ENCODE results near the gene SLC16A10.

SLC16A10 gene

GRCh38 chr6:111068109-111068865, 19.0 kb upstream of the SLC16A10 start:
- no peak overlapping the region for H3K4me2 ChIP-seq (ENCODE audit: low read length)
- H3K27me3 ChIP-seq (ENCODE audit: control insufficient read depth, insufficient read depth, low read length): peaks cover 42% of the 10 kb centered on the region
- H3K9ac ChIP-seq (ENCODE audit: low read depth, low read length): no peak overlapping the region
- no peaks in the 10 kb centered on the region for H3K9me3 ChIP-seq (replicated peaks; ENCODE audit: low read length)
- H3K4me3 ChIP-seq (ENCODE audit: low read length): no peak overlapping the region
- no peaks in the 10 kb centered on the region for H3K36me3 ChIP-seq (ENCODE audit: insufficient read depth, low read length)
- no peaks in the 10 kb centered on the region for H3K4me1 ChIP-seq (ENCODE audit: control insufficient read depth, insufficient read depth, low read length)

- Histone ChIP-seq H3K4me3 (ENCODE audit: low read length) (no peak overlapping the region), H3K4me1 (ENCODE audit: control insufficient read depth, insufficient read depth, low read length) (no peaks in the 10 kb centered on the region), H3K9ac (ENCODE audit: low read depth, low read length) (no peak overlapping the region), H3K27me3 (ENCODE audit: control insufficient read depth, insufficient read depth, low read length) (peaks cover 47% of the 10 kb centered on the region), H3K4me2 (ENCODE audit: low read length) (no peak overlapping the region), H3K9me3 (replicated peaks; ENCODE audit: low read length) (no peaks in the 10 kb centered on the region), H3K36me3 (ENCODE audit: insufficient read depth, low read length) (no peaks in the 10 kb centered on the region)
These were observed 18.5 kb upstream of the SLC16A10 start for GRCh38 chr6:111068866-111069234.

GRCh38 chr6:111069382-111070104, 17.8 kb upstream of the SLC16A10 start:
- no peak overlapping the region for H3K9ac ChIP-seq (ENCODE audit: low read depth, low read length)
- no peaks in the 10 kb centered on the region for H3K36me3 ChIP-seq (ENCODE audit: insufficient read depth, low read length)
- H3K9me3 ChIP-seq (replicated peaks; ENCODE audit: low read length): no peaks in the 10 kb centered on the region
- peaks cover 53% of the 10 kb centered on the region for H3K27me3 ChIP-seq (ENCODE audit: control insufficient read depth, insufficient read depth, low read length)
- no peak overlapping the region for H3K4me3 ChIP-seq (ENCODE audit: low read length)
- H3K4me1 ChIP-seq (ENCODE audit: control insufficient read depth, insufficient read depth, low read length): no peaks in the 10 kb centered on the region
- H3K4me2 ChIP-seq (ENCODE audit: low read length): no peak overlapping the region

- H3K4me2 ChIP-seq (ENCODE audit: low read length): no peak overlapping the region
- no peaks in the 10 kb centered on the region for H3K4me1 ChIP-seq (ENCODE audit: control insufficient read depth, insufficient read depth, low read length)
- no peak overlapping the region for H3K9ac ChIP-seq (ENCODE audit: low read depth, low read length)
- no peaks in the 10 kb centered on the region for H3K9me3 ChIP-seq (replicated peaks; ENCODE audit: low read length)
- peaks cover 58% of the 10 kb centered on the region for H3K27me3 ChIP-seq (ENCODE audit: control insufficient read depth, insufficient read depth, low read length)
- no peak overlapping the region for H3K4me3 ChIP-seq (ENCODE audit: low read length)
- no peaks in the 10 kb centered on the region for H3K36me3 ChIP-seq (ENCODE audit: insufficient read depth, low read length)
These were observed 16.9 kb upstream of the SLC16A10 start for GRCh38 chr6:111070105-111071005.

GRCh38 chr6:111072801-111073360, 14.4 kb upstream of the SLC16A10 start:
- Histone ChIP-seq H3K9ac (ENCODE audit: low read depth, low read length) (no peak overlapping the region), H3K36me3 (ENCODE audit: insufficient read depth, low read length) (no peaks in the 10 kb centered on the region), H3K4me1 (ENCODE audit: control insufficient read depth, insufficient read depth, low read length) (no peaks in the 10 kb centered on the region), H3K9me3 (replicated peaks; ENCODE audit: low read length) (no peaks in the 10 kb centered on the region), H3K4me3 (ENCODE audit: low read length) (no peak overlapping the region), H3K4me2 (ENCODE audit: low read length) (no peak overlapping the region), H3K27me3 (ENCODE audit: control insufficient read depth, insufficient read depth, low read length) (peaks cover 54% of the 10 kb centered on the region)

GRCh38 chr6:111074311-111074710, 13.0 kb upstream of the SLC16A10 start:
- Histone ChIP-seq H3K36me3 (ENCODE audit: insufficient read depth, low read length) (no peaks in the 10 kb centered on the region), H3K9me3 (replicated peaks; ENCODE audit: low read length) (no peaks in the 10 kb centered on the region), H3K9ac (ENCODE audit: low read depth, low read length) (no peak overlapping the region), H3K27me3 (ENCODE audit: control insufficient read depth, insufficient read depth, low read length) (peaks cover 48% of the 10 kb centered on the region), H3K4me1 (ENCODE audit: control insufficient read depth, insufficient read depth, low read length) (no peaks in the 10 kb centered on the region), H3K4me3 (ENCODE audit: low read length) (no peak overlapping the region), H3K4me2 (ENCODE audit: low read length) (no peak overlapping the region)

GRCh38 chr6:111076024-111076695, 11.1 kb upstream of the SLC16A10 start:
- H3K9ac ChIP-seq (ENCODE audit: low read depth, low read length): no peak overlapping the region
- no peaks in the 10 kb centered on the region for H3K9me3 ChIP-seq (replicated peaks; ENCODE audit: low read length)
- H3K36me3 ChIP-seq (ENCODE audit: insufficient read depth, low read length): no peaks in the 10 kb centered on the region
- H3K27me3 ChIP-seq (ENCODE audit: control insufficient read depth, insufficient read depth, low read length): peaks cover 31% of the 10 kb centered on the region
- H3K4me3 ChIP-seq (ENCODE audit: low read length): no peak overlapping the region
- H3K4me2 ChIP-seq (ENCODE audit: low read length): no peak overlapping the region
- no peaks in the 10 kb centered on the region for H3K4me1 ChIP-seq (ENCODE audit: control insufficient read depth, insufficient read depth, low read length)

- H3K4me2 ChIP-seq (ENCODE audit: low read length): no peak overlapping the region
- H3K27me3 ChIP-seq (ENCODE audit: control insufficient read depth, insufficient read depth, low read length): peaks cover 13% of the 10 kb centered on the region
- H3K36me3 ChIP-seq (ENCODE audit: insufficient read depth, low read length): no peaks in the 10 kb centered on the region
- H3K4me1 ChIP-seq (ENCODE audit: control insufficient read depth, insufficient read depth, low read length): no peaks in the 10 kb centered on the region
- H3K9me3 ChIP-seq (replicated peaks; ENCODE audit: low read length): no peaks in the 10 kb centered on the region
- no peak overlapping the region for H3K9ac ChIP-seq (ENCODE audit: low read depth, low read length)
- no peak overlapping the region for H3K4me3 ChIP-seq (ENCODE audit: low read length)
These were observed 6.6 kb upstream of the SLC16A10 start for GRCh38 chr6:111080698-111081097.

- Histone ChIP-seq H3K4me3 (ENCODE audit: low read length) (peak overlapping the region; percentile 74), H3K9me3 (replicated peaks; ENCODE audit: low read length) (no peaks in the 10 kb centered on the region), H3K9ac (ENCODE audit: low read depth, low read length) (no peak overlapping the region), H3K4me1 (ENCODE audit: control insufficient read depth, insufficient read depth, low read length) (peaks cover 8% of the 10 kb centered on the region), H3K4me2 (ENCODE audit: low read length) (peak overlapping the region; percentile 89), H3K27me3 (ENCODE audit: control insufficient read depth, insufficient read depth, low read length) (peaks cover 62% of the 10 kb centered on the region), H3K36me3 (ENCODE audit: insufficient read depth, low read length) (no peaks in the 10 kb centered on the region)
These were observed 618 bp upstream of the SLC16A10 start for GRCh38 chr6:111086685-111087084.

- H3K9me3 ChIP-seq (replicated peaks; ENCODE audit: low read length): no peaks in the 10 kb centered on the region
- peaks cover 8% of the 10 kb centered on the region for H3K4me1 ChIP-seq (ENCODE audit: control insufficient read depth, insufficient read depth, low read length)
- H3K27me3 ChIP-seq (ENCODE audit: control insufficient read depth, insufficient read depth, low read length): peaks cover 68% of the 10 kb centered on the region
- peak overlapping the region; percentile 74 for H3K4me3 ChIP-seq (ENCODE audit: low read length)
- H3K4me2 ChIP-seq (ENCODE audit: low read length): peak overlapping the region; percentile 89
- H3K36me3 ChIP-seq (ENCODE audit: insufficient read depth, low read length): no peaks in the 10 kb centered on the region
- H3K9ac ChIP-seq (ENCODE audit: low read depth, low read length): no peak overlapping the region
These were observed 766 bp downstream of the SLC16A10 start for GRCh38 chr6:111087871-111088667.

Measured in skeletal muscle satellite cell (primary cell).